ENCODE measurements around the gene DESI2. TPM values are rescaled to one million over a fixed set of nuclear protein-coding genes. Genes with fewer than 3 reads are reported as not detected.

The DESI2 gene
- polyA plus RNA-seq, 2 of the 4 experiments (the other 2 are of a cell fraction): 29.3 to 57.8 TPM

GRCh38 chr1:244645414-244645813 is 7.5 kb upstream of the DESI2 start (continued):
- TF ChIP-seq BHLHE40 (IDR thresholded peaks at IDR 0.05; ENCODE audit: low read depth, low read length) (no peak), HDAC2 (IDR thresholded peaks at IDR 0.05) (no peak)

DNA sequence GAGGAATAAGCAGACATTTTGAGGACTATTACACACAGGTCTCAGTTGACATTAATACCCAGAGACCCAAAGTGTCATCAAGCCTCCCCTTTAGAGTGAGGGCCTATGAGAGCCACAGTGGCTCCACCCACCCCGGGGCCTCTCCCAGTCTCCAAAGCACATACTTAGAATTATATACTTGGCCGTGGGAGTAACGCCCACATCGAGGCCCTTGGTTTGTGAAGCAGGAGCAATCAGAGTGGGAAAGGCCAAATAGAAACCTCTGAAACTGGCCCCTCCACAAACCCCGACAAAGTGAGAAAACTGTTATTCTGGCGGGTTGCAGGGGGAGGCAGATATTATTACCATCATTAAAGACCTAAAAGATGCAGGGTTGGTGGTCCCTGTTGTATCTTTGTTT is 7.0 kb upstream of the DESI2 start:
- Histone ChIP-seq H3K4me2 (no peak overlapping the region), H3K9me3 (no peaks in the 10 kb centered on the region), H3K27ac (no peak overlapping the region), H3K4me1 (no peaks in the 10 kb centered on the region), H3K4me3 (no peak overlapping the region)
- CTCF ChIA-PET: interaction anchor here (3.1 kb wide), 1 partner anchor 42 kb away, joined by 12 read pairs; no protein-coding TSS in a partner anchor
- ATAC-seq: no peak
- DNase-seq (ENCODE audit: low read depth in 1 of 2, low spot score in 1 of 2): no peak
- POLR2A ChIA-PET: no interaction called here
- FAIRE-seq: no peak
- no peak for TF ChIP-seq MYC (IDR thresholded peaks at IDR 0.05; ENCODE audit: borderline replicate concordance, low read length)
- no peak for TF ChIP-seq KDM5A (IDR thresholded peaks at IDR 0.05)
- TF ChIP-seq EHMT2 (IDR thresholded peaks at IDR 0.05; ENCODE audit: low read depth): no peak
- no peak for TF ChIP-seq HOXA7 (CRISPR knock-in tag; IDR thresholded peaks at IDR 0.05)
- TF ChIP-seq MAX (IDR thresholded peaks at IDR 0.05): no peak
- no peak for TF ChIP-seq GATA3 (IDR thresholded peaks at IDR 0.05; ENCODE audit: borderline replicate concordance)
- TF ChIP-seq MAFK (IDR thresholded peaks at IDR 0.05; ENCODE audit: partially characterized antibody): no peak
- TF ChIP-seq PHF8 (IDR thresholded peaks at IDR 0.05; ENCODE audit: borderline replicate concordance, low read depth): no peak
- no peak for TF ChIP-seq RCOR1 (IDR thresholded peaks at IDR 0.05; ENCODE audit: low read depth, low read length)
- WGBS (ENCODE audit: missing lambda C conversion rate): 43% methylated on average over 6 of the region's 6 CpGs

DNA sequence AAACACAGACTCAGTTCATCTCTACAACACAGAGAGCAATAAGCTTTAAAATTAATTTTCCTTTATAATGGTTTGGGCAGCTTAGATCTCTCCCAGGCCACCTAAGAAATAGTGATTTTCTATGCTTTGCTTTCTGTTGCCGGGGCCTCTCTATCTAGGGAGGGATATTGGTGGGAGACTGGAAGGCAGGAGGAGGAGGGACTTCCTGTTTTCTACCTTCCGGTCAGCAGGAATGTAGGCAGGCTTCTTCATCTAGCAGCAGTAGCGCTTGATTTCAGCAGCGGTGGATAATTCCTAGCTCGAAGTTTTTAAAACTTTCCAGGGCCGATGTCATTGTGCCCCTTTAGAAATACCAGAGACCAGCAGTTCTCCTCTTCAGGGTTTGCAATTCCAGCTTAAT is 5.1 kb upstream of the DESI2 start:
- DNase-seq (ENCODE audit: low read depth in 1 of 2, low spot score in 1 of 2): no peak
- WGBS (ENCODE audit: missing lambda C conversion rate): 81% methylated on average over 6 of the region's 6 CpGs
- no peak for FAIRE-seq
- H3K9me3 ChIP-seq: no peaks in the 10 kb centered on the region
- no peak overlapping the region for H3K27ac ChIP-seq
- H3K4me3 ChIP-seq: no peak overlapping the region
- POLR2A ChIA-PET: no interaction called here
- H3K4me1 ChIP-seq: peaks cover 3% of the 10 kb centered on the region; the same call in 1 of the 3 replicates
- no peak overlapping the region for H3K4me2 ChIP-seq
- CTCF ChIA-PET: interaction anchor here (0.5 to 3.1 kb wide), 3 partner anchors 10 to 142 kb away, joined by 3 to 12 read pairs (median 5); no protein-coding TSS in a partner anchor
- TF ChIP-seq, protein P1, sequence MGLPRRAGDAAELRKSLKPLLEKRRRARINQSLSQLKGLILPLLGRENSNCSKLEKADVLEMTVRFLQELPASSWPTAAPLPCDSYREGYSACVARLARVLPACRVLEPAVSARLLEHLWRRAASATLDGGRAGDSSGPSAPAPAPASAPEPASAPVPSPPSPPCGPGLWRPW (IDR thresholded peaks at IDR 0.05): no peak
- no peak for ATAC-seq

DNA sequence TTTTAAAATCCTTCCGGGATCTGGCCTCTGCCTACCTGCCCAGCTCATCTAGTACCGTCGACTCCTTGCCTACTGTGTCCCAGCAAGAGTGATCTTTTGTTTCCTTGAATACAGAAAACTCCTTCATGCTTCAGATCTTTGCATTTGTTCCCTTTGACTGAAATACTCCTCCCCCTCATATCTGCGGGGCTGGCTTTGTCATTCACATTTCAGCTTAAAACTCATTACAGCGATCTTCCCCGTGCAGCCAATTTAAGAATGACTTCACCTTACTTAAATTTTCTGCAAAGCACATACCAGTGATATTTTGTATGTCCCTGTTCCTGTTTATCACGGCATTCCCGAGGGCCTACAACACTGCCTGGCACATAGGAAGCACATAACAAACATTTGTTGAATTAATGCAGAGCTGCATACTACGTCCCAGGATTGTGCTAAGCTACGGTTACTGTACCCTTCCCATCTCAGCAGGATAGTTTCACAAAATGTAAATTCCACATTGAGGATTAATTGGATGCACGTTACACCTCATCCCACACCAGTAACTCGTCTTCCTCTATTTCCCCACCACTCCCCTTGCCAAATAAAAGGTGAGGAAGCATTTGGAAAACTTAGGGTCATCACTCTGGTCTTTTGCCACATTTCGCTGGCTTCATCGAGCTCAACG is 837 bp upstream of the DESI2 start:
- DNase-seq (ENCODE audit: low read depth in 1 of 2, low spot score in 1 of 2) (no peak), FAIRE-seq (no peak), ATAC-seq (0 out of 6 replicates have a peak, but pooled peaks of 1 of the 2 experiments have one; percentile 2)
- ChIA-PET CTCF (interaction anchor here (0.6 to 2.3 kb wide), 4 partner anchors 12 to 149 kb away, joined by 3 to 10 read pairs (median 6); no protein-coding TSS in a partner anchor), POLR2A (interaction anchor here (0.6 to 1.8 kb wide), 6 partner anchors 52 to 398 kb away, joined by 3 to 7 read pairs (median 4); partner anchors contain the start of genes CATSPERE and COX20)
- H3K9me3 ChIP-seq: no peaks in the 10 kb centered on the region
- TF ChIP-seq HDAC2 (IDR thresholded peaks at IDR 0.05) (no peak), TP53 (CRISPR knock-in tag; IDR thresholded peaks at IDR 0.05) (no peak), TFCP2L1 (CRISPR knock-in tag; IDR thresholded peaks at IDR 0.05) (peak; percentile 72; the same call in 1 of the 2 replicates)
- H3K4me3 ChIP-seq: peak overlapping the region; percentile 45
- peak overlapping the region; percentile 80 for H3K4me2 ChIP-seq
- 45% methylated on average over 15 of the region's 15 CpGs for WGBS (ENCODE audit: missing lambda C conversion rate)
- H3K27ac ChIP-seq: peak overlapping the region; percentile 65 to 83
- peaks cover 13% of the 10 kb centered on the region; the same call in 2 of the 3 replicates for H3K4me1 ChIP-seq

- Histone ChIP-seq H3K4me1 (peaks cover 13% of the 10 kb centered on the region; the same call in 2 of the 3 replicates), H3K4me2 (peak overlapping the region; percentile 86), H3K27ac (peak overlapping the region; percentile 93 to 96), H3K9me3 (no peaks in the 10 kb centered on the region), H3K4me3 (peak overlapping the region; percentile 92)
- DNase-seq (ENCODE audit: low read depth in 1 of 2, low spot score in 1 of 2) (peak; percentile 8 to 16), ATAC-seq (peak; percentile 1 to 2; a peak in 3 of 6 replicates), FAIRE-seq (no peak)
- ChIA-PET POLR2A (interaction anchor here (0.7 to 1.8 kb wide), 4 partner anchors 54 to 192 kb away, joined by 3 to 6 read pairs (median 4); partner anchors contain the start of gene COX20), CTCF (interaction anchor here (0.6 to 1.2 kb wide), 4 partner anchors 9 to 149 kb away, joined by 3 to 9 read pairs (median 4); no protein-coding TSS in a partner anchor)
- under 1% methylated on average over 27 of the region's 34 CpGs for WGBS (ENCODE audit: missing lambda C conversion rate)
- peak; percentile 10 for TF ChIP-seq PHF8 (IDR thresholded peaks at IDR 0.05; ENCODE audit: borderline replicate concordance, low read depth)
- TF ChIP-seq ZFP36 (IDR thresholded peaks at IDR 0.05; ENCODE audit: borderline replicate concordance, partially characterized antibody): no peak
- peak; percentile 52; the same call in 1 of the 2 replicates for TF ChIP-seq KDM5A (IDR thresholded peaks at IDR 0.05)
These were observed 647 bp downstream of the DESI2 start for GRCh38 chr1:244653439-244654107.
